GM23338 (cell line): Measurements from ENCODE around the gene CHST2. TPM values are rescaled to one million over a fixed set of nuclear protein-coding genes. Genes with fewer than 3 reads are reported as not detected.

Source experiments
- ATAC-seq: fragments of 200-7000 bp; cut with Tn5 transposase; 3 replicates; pipeline ENCODE4 v1.9.1; 2020
- DNase-seq: peaks from one replicate; pipeline ENCODE4 v3.0.0-alpha.2; 2015; ENCODE audit warnings: low spot score
- H2AFZ ChIP-seq: fragments of 200-600 bp; sonication (generic); 2 replicates; pipeline ENCODE4 v1.8.0; 2016; ENCODE audit warnings: antibody characterized with exemption, mild to moderate bottlenecking, moderate library complexity
- H3F3A ChIP-seq: fragments of 200-600 bp; sonication (generic); replicated peaks from 2 replicates; pipeline ENCODE4 v1.8.0; 2017; ENCODE audit warnings: antibody characterized with exemption, mixed run types, low read depth
- H3K27ac ChIP-seq: fragments of 200-600 bp; sonication (generic); 2 replicates; pipeline ENCODE4 v1.6.1; 2016; ENCODE audit warnings: low read depth
- H3K27me3 ChIP-seq: fragments of 200-600 bp; sonication (generic); 2 replicates; pipeline ENCODE4 v1.8.0; 2016; ENCODE audit warnings: mild to moderate bottlenecking, mixed run types, moderate library complexity; ENCODE audit not compliant: insufficient read depth
- H3K36me3 ChIP-seq: fragments of 200-600 bp; sonication (generic); 2 replicates; pipeline ENCODE4 v1.8.0; 2016; ENCODE audit warnings: mild to moderate bottlenecking; ENCODE audit not compliant: insufficient read depth
- H3K4me1 ChIP-seq: fragments of 200-600 bp; sonication (generic); 2 replicates; pipeline ENCODE4 v1.8.0; 2016; ENCODE audit warnings: mild to moderate bottlenecking, moderate library complexity; ENCODE audit not compliant: insufficient read depth
- H3K4me2 ChIP-seq: fragments of 200-600 bp; sonication (generic); 2 replicates; pipeline ENCODE4 v1.7.1; 2017; ENCODE audit warnings: mixed run types
- H3K4me3 ChIP-seq: fragments of 200-600 bp; sonication (generic); 2 replicates; pipeline ENCODE4 v1.6.1; 2016; ENCODE audit warnings: mixed run types
- H3K79me2 ChIP-seq: fragments of 200-600 bp; sonication (generic); replicated peaks from 2 replicates; pipeline ENCODE4 v1.8.0; 2017; ENCODE audit warnings: mild to moderate bottlenecking; ENCODE audit not compliant: insufficient read depth
- H3K9me2 ChIP-seq: fragments of 200-600 bp; sonication (generic); 2 replicates; pipeline ENCODE4 v1.8.0; 2017; ENCODE audit not compliant: insufficient read depth
- H4K20me1 ChIP-seq: fragments of 200-600 bp; sonication (generic); replicated peaks from 2 replicates; pipeline ENCODE4 v1.8.0; 2017; ENCODE audit warnings: mild to moderate bottlenecking; ENCODE audit not compliant: insufficient read depth
- H3K27ac Mint-ChIP-seq: 2 replicates; pipeline ENCODE4 v1.8.0; 2020; ENCODE audit warnings: inconsistent platforms, mild to moderate bottlenecking, moderate library complexity, mixed read lengths
- H3K27me3 Mint-ChIP-seq: 3 replicates; pipeline ENCODE4 v1.8.0; 2022; ENCODE audit warnings: low read depth, mild to moderate bottlenecking, moderate library complexity, mixed read lengths, inconsistent platforms; ENCODE audit not compliant: insufficient read depth, poor library complexity
- H3K36me3 Mint-ChIP-seq: 3 replicates; pipeline ENCODE4 v1.8.0; 2021; ENCODE audit warnings: low read depth, mild to moderate bottlenecking, inconsistent platforms, moderate library complexity, mixed read lengths
- H3K4me1 Mint-ChIP-seq: 3 replicates; pipeline ENCODE4 v1.8.0; 2020; ENCODE audit warnings: mild to moderate bottlenecking, inconsistent platforms, mixed read lengths
- H3K4me3 Mint-ChIP-seq: 3 replicates; pipeline ENCODE4 v1.8.0; 2021; ENCODE audit warnings: moderate library complexity, mild to moderate bottlenecking, inconsistent platforms, mixed read lengths
- H3K9me3 Mint-ChIP-seq: 3 replicates; pipeline ENCODE4 v1.8.0; 2020; ENCODE audit warnings: moderate library complexity, mild to moderate bottlenecking, inconsistent platforms, mixed read lengths
- EZH2 ChIP-seq: fragments of 200-600 bp; sonication (generic); IDR thresholded peaks from one replicate; pipeline ENCODE4 v1.8.0; 2017; ENCODE audit warnings: antibody characterized with exemption, mild to moderate bottlenecking, low read depth; ENCODE audit not compliant: unreplicated experiment
- EZH2phosphoT487 ChIP-seq: fragments of 200-600 bp; sonication (generic); IDR thresholded peaks from one replicate; pipeline ENCODE4 v1.8.1; 2018; ENCODE audit warnings: antibody characterized with exemption; ENCODE audit not compliant: unreplicated experiment
- JUNB ChIP-seq: IDR thresholded peaks from one replicate; pipeline ENCODE4 v1.6.1; 2016; ENCODE audit warnings: antibody characterized with exemption; ENCODE audit not compliant: unreplicated experiment
- NANOG ChIP-seq: IDR thresholded peaks from 2 replicates; pipeline ENCODE4 v1.6.1; 2016; ENCODE audit warnings: antibody characterized with exemption, borderline replicate concordance
- POLR2AphosphoS5 ChIP-seq: IDR thresholded peaks from 2 replicates; pipeline ENCODE4 v1.6.1; 2016; ENCODE audit warnings: antibody characterized with exemption, low read depth
- STAT1 ChIP-seq: IDR thresholded peaks from one replicate; pipeline ENCODE4 v1.6.1; 2016; ENCODE audit warnings: antibody characterized with exemption; ENCODE audit not compliant: unreplicated experiment
- ZNF114 ChIP-seq: fragments of 250-450 bp; sonication (Bioruptor Pico); IDR thresholded peaks from 2 replicates; pipeline ENCODE4 v1.5.0; 2020; ENCODE audit warnings: mild to moderate bottlenecking, moderate library complexity
- ZNF331 ChIP-seq: fragments of 250-450 bp; sonication (Bioruptor Pico); IDR thresholded peaks from 2 replicates; pipeline ENCODE4 v1.5.0; 2020; ENCODE audit warnings: low read depth, mild to moderate bottlenecking, moderate library complexity
- polyA plus RNA-seq: library from polyadenylated mRNA; unstranded; fragments of >200 nt; fragmentation: Nextera tagmentation; extraction: Ambion mirVana; gene quantifications from 2 replicates; pipeline ENCODE4 v1.2.1, GENCODE V29; 2016
- total RNA-seq: library from RNA; depleted of rRNA; stranded (reverse); fragments of >200 nt; shearing (Covaris generic); gene quantifications from 2 replicates; pipeline ENCODE4 v1.2.3, GENCODE V29; 2014
- TF ChIP-seq, protein P1 (sequence below), 2 experiments: fragments of 200-600 bp in 1 of 2; sonication (generic) in 1 of 2; conservative IDR thresholded peaks; 2 replicates each; pipeline versions ENCODE4 v1.5.1 to v1.6.1; 2016 to 2017; ENCODE audit warnings: antibody characterized with exemption in 2 of 2, low read depth in 2 of 2, mild to moderate bottlenecking in 2 of 2, moderate library complexity in 1 of 2
- TF ChIP-seq, protein P2 (sequence below): IDR thresholded peaks from one replicate; pipeline ENCODE4 v1.6.1; 2018; ENCODE audit warnings: antibody characterized with exemption; ENCODE audit not compliant: unreplicated experiment
- TF ChIP-seq, protein P3 (sequence below): fragments of 250-450 bp; sonication (Bioruptor Pico); IDR thresholded peaks from 2 replicates; pipeline ENCODE4 v1.5.0; 2020; ENCODE audit warnings: mild to moderate bottlenecking, moderate library complexity

Gene CHST2
- total and polyA plus RNA-seq, 2 experiments from 2014 or later = 4.1 to 28.3 TPM

DNA sequence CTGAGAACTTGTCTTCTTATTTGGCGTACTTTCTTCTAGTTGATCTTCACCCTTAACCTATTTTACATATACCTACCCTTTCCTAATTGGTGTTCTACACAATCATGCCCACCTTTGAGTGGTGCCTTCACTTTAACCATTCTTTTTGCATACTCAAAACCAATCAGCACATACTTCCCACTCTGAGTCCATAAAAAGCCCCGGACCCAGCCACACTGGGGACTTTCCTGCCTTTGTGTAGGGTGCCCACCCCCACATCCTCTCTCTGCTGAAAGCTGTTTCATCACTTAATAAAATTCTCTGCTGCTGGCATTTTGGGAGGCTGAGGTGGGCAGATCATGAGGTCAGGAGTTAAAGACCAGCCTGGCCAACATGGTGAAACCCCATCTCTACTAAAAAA lies 15.9 kb upstream of the CHST2 start (continued):
- TF ChIP-seq, protein P1, sequence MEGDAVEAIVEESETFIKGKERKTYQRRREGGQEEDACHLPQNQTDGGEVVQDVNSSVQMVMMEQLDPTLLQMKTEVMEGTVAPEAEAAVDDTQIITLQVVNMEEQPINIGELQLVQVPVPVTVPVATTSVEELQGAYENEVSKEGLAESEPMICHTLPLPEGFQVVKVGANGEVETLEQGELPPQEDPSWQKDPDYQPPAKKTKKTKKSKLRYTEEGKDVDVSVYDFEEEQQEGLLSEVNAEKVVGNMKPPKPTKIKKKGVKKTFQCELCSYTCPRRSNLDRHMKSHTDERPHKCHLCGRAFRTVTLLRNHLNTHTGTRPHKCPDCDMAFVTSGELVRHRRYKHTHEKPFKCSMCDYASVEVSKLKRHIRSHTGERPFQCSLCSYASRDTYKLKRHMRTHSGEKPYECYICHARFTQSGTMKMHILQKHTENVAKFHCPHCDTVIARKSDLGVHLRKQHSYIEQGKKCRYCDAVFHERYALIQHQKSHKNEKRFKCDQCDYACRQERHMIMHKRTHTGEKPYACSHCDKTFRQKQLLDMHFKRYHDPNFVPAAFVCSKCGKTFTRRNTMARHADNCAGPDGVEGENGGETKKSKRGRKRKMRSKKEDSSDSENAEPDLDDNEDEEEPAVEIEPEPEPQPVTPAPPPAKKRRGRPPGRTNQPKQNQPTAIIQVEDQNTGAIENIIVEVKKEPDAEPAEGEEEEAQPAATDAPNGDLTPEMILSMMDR (conservative IDR thresholded peaks at IDR 0.05; ENCODE audit: low read depth in 2 of 2) = no peak
- TF ChIP-seq STAT1 (no peak), POLR2AphosphoS5 (no peak), EZH2phosphoT487 (no peak)

DNA sequence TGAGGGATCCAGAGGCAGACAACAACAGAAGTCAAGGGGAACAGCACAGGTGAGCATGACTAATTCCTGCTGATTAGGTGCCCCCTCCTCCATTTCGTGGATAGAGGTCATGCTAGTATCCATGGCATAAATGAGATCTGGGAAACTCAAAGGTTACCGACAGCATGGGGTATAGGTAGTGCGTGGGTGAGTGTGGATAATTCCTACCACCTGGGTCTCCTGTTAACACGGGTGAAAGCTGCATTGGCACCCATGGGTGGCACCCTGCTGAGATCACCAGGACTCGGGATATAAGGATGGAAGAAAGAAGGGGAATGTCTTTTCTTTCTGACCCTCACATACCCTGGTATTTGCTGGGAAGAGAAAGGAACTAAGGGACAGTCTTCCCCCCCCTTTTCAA lies 14.4 kb upstream of the CHST2 start:
- no peaks in the 10 kb centered on the region for H3K79me2 ChIP-seq
- H3K36me3 Mint-ChIP-seq = peaks cover 24% of the 10 kb centered on the region
- TF ChIP-seq ZNF114 (CRISPR knock-in tag) (no peak), POLR2AphosphoS5 (no peak), EZH2phosphoT487 (no peak), ZNF331 (no peak), JUNB (no peak), STAT1 (no peak), EZH2 (no peak), NANOG (no peak)
- TF ChIP-seq, protein P2, sequence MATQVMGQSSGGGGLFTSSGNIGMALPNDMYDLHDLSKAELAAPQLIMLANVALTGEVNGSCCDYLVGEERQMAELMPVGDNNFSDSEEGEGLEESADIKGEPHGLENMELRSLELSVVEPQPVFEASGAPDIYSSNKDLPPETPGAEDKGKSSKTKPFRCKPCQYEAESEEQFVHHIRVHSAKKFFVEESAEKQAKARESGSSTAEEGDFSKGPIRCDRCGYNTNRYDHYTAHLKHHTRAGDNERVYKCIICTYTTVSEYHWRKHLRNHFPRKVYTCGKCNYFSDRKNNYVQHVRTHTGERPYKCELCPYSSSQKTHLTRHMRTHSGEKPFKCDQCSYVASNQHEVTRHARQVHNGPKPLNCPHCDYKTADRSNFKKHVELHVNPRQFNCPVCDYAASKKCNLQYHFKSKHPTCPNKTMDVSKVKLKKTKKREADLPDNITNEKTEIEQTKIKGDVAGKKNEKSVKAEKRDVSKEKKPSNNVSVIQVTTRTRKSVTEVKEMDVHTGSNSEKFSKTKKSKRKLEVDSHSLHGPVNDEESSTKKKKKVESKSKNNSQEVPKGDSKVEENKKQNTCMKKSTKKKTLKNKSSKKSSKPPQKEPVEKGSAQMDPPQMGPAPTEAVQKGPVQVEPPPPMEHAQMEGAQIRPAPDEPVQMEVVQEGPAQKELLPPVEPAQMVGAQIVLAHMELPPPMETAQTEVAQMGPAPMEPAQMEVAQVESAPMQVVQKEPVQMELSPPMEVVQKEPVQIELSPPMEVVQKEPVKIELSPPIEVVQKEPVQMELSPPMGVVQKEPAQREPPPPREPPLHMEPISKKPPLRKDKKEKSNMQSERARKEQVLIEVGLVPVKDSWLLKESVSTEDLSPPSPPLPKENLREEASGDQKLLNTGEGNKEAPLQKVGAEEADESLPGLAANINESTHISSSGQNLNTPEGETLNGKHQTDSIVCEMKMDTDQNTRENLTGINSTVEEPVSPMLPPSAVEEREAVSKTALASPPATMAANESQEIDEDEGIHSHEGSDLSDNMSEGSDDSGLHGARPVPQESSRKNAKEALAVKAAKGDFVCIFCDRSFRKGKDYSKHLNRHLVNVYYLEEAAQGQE = no peak
- TF ChIP-seq, protein P1 (conservative IDR thresholded peaks at IDR 0.05; ENCODE audit: low read depth in 2 of 2) = no peak
- TF ChIP-seq, protein P3, sequence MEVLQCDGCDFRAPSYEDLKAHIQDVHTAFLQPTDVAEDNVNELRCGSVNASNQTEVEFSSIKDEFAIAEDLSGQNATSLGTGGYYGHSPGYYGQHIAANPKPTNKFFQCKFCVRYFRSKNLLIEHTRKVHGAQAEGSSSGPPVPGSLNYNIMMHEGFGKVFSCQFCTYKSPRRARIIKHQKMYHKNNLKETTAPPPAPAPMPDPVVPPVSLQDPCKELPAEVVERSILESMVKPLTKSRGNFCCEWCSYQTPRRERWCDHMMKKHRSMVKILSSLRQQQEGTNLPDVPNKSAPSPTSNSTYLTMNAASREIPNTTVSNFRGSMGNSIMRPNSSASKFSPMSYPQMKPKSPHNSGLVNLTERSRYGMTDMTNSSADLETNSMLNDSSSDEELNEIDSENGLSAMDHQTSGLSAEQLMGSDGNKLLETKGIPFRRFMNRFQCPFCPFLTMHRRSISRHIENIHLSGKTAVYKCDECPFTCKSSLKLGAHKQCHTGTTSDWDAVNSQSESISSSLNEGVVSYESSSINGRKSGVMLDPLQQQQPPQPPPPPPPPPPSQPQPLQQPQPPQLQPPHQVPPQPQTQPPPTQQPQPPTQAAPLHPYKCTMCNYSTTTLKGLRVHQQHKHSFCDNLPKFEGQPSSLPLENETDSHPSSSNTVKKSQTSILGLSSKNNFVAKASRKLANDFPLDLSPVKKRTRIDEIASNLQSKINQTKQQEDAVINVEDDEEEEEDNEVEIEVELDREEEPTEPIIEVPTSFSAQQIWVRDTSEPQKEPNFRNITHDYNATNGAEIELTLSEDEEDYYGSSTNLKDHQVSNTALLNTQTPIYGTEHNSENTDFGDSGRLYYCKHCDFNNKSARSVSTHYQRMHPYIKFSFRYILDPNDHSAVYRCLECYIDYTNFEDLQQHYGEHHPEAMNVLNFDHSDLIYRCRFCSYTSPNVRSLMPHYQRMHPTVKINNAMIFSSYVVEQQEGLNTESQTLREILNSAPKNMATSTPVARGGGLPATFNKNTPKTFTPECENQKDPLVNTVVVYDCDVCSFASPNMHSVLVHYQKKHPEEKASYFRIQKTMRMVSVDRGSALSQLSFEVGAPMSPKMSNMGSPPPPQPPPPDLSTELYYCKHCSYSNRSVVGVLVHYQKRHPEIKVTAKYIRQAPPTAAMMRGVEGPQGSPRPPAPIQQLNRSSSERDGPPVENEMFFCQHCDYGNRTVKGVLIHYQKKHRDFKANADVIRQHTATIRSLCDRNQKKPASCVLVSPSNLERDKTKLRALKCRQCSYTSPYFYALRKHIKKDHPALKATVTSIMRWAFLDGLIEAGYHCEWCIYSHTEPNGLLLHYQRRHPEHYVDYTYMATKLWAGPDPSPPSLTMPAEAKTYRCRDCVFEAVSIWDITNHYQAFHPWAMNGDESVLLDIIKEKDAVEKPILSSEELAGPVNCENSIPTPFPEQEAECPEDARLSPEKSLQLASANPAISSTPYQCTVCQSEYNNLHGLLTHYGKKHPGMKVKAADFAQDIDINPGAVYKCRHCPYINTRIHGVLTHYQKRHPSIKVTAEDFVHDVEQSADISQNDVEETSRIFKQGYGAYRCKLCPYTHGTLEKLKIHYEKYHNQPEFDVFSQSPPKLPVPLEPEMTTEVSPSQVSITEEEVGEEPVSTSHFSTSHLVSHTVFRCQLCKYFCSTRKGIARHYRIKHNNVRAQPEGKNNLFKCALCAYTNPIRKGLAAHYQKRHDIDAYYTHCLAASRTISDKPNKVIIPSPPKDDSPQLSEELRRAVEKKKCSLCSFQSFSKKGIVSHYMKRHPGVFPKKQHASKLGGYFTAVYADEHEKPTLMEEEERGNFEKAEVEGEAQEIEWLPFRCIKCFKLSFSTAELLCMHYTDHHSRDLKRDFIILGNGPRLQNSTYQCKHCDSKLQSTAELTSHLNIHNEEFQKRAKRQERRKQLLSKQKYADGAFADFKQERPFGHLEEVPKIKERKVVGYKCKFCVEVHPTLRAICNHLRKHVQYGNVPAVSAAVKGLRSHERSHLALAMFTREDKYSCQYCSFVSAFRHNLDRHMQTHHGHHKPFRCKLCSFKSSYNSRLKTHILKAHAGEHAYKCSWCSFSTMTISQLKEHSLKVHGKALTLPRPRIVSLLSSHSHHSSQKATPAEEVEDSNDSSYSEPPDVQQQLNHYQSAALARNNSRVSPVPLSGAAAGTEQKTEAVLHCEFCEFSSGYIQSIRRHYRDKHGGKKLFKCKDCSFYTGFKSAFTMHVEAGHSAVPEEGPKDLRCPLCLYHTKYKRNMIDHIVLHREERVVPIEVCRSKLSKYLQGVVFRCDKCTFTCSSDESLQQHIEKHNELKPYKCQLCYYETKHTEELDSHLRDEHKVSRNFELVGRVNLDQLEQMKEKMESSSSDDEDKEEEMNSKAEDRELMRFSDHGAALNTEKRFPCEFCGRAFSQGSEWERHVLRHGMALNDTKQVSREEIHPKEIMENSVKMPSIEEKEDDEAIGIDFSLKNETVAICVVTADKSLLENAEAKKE (CRISPR knock-in tag) = no peak

More for the DNA sequence above, 14.4 kb upstream of the CHST2 start:
- no peak overlapping the region for H3K4me2 ChIP-seq
- H2AFZ ChIP-seq = no peak overlapping the region
- no peaks in the 10 kb centered on the region for H3K4me1 ChIP-seq
- no peaks in the 10 kb centered on the region for H3F3A ChIP-seq
- no peak overlapping the region for H3K27ac ChIP-seq
- no peak overlapping the region for H3K4me3 Mint-ChIP-seq
- peaks cover 43% of the 10 kb centered on the region for H3K9me3 Mint-ChIP-seq
- H3K27me3 ChIP-seq = no peaks in the 10 kb centered on the region
- no peak for DNase-seq
- ATAC-seq = no peak
- no peak overlapping the region for H3K27ac Mint-ChIP-seq
- no peaks in the 10 kb centered on the region for H4K20me1 ChIP-seq
- H3K9me2 ChIP-seq = no peaks in the 10 kb centered on the region
- H3K4me1 Mint-ChIP-seq = no peaks in the 10 kb centered on the region
- no peak overlapping the region for H3K4me3 ChIP-seq
- no peaks in the 10 kb centered on the region for H3K27me3 Mint-ChIP-seq
- peaks cover 5% of the 10 kb centered on the region; the same call in 1 of the 2 replicates for H3K36me3 ChIP-seq
